SU-DHL-6 (cell line): ENCODE results near the gene APRT.

Experiments used
- H2AFZ ChIP-seq: fragments of 200-600 bp; sonication (generic); 2 replicates; pipeline ENCODE4 v1.6.1; 2014; ENCODE audit warnings: low read depth, mild to moderate bottlenecking, moderate library complexity, mixed read lengths, antibody characterized with exemption, low read length; ENCODE audit not compliant: severe bottlenecking
- H3F3A ChIP-seq: fragments of 200-600 bp; shearing (Covaris generic); 2 replicates; pipeline ENCODE4 v1.6.0; 2016; ENCODE audit warnings: antibody characterized with exemption, mild to moderate bottlenecking; ENCODE audit not compliant: insufficient read depth
- H3K27ac ChIP-seq: fragments of 200-600 bp; sonication (generic); 2 replicates; pipeline ENCODE4 v1.5.1; 2016; ENCODE audit warnings: low read depth, mild to moderate bottlenecking, low read length, moderate library complexity, mixed read lengths
- H3K27me3 ChIP-seq: fragments of 200-600 bp; sonication (generic), shearing (Covaris generic); 2 replicates; pipeline ENCODE4 v1.6.0; 2014; ENCODE audit warnings: mild to moderate bottlenecking, low read length
- H3K36me3 ChIP-seq: fragments of 200-600 bp; sonication (generic); 2 replicates; pipeline ENCODE4 v1.6.1; 2014; ENCODE audit warnings: mild to moderate bottlenecking, low read length, mixed read lengths
- H3K4me2 ChIP-seq: fragments of 300-600, 200-600 bp; shearing (Covaris generic), sonication (generic); 2 replicates; pipeline ENCODE4 v1.6.0; 2014; ENCODE audit warnings: low read length, low read depth, mild to moderate bottlenecking; ENCODE audit not compliant: poor library complexity, severe bottlenecking
- H3K4me3 ChIP-seq: fragments of 200-600 bp; sonication (generic); 2 replicates; pipeline ENCODE4 v1.5.1; 2014; ENCODE audit warnings: antibody characterized with exemption, low read length, mild to moderate bottlenecking, mixed read lengths; ENCODE audit not compliant: insufficient read depth, poor library complexity, severe bottlenecking
- H3K79me2 ChIP-seq: fragments of 200-600 bp; sonication (generic); 2 replicates; pipeline ENCODE4 v1.6.1; 2014; ENCODE audit warnings: mild to moderate bottlenecking, low read length, moderate library complexity; ENCODE audit not compliant: insufficient read depth
- H3K9ac ChIP-seq: fragments of 200-600 bp; sonication (generic); 2 replicates; pipeline ENCODE4 v1.7.0; 2014; ENCODE audit warnings: mild to moderate bottlenecking, low read length
- H3K9me2 ChIP-seq: fragments of 200-600 bp; sonication (generic); replicated peaks from 2 replicates; pipeline ENCODE4 v1.6.1; 2014; ENCODE audit warnings: low read length; ENCODE audit not compliant: insufficient read depth
- H3K9me3 ChIP-seq: fragments of 200-600 bp; sonication (generic); 2 replicates; pipeline ENCODE4 v1.6.1; 2014; ENCODE audit warnings: low read length, mixed read lengths; ENCODE audit not compliant: insufficient read depth
- H4K20me1 ChIP-seq: fragments of 200-600 bp; sonication (generic); 2 replicates; pipeline ENCODE4 v1.6.1; 2014; ENCODE audit warnings: low read depth, mild to moderate bottlenecking, antibody characterized with exemption, low read length, moderate library complexity, mixed read lengths
- EZH2phosphoT487 ChIP-seq: fragments of 200-600 bp; sonication (generic), shearing (Covaris generic); conservative IDR thresholded peaks from 2 replicates; pipeline ENCODE4 v1.6.1; 2018; ENCODE audit warnings: mild to moderate bottlenecking, antibody characterized with exemption, low read length, moderate library complexity, mixed read lengths
- TF ChIP-seq, protein P1 (sequence below): fragments of 200-600 bp; sonication (generic); IDR thresholded peaks from one replicate; pipeline ENCODE4 v1.5.1; 2017; ENCODE audit warnings: antibody characterized with exemption, mild to moderate bottlenecking, low read length, moderate library complexity; ENCODE audit not compliant: insufficient read depth, poor library complexity, severe bottlenecking

APRT gene

DNA sequence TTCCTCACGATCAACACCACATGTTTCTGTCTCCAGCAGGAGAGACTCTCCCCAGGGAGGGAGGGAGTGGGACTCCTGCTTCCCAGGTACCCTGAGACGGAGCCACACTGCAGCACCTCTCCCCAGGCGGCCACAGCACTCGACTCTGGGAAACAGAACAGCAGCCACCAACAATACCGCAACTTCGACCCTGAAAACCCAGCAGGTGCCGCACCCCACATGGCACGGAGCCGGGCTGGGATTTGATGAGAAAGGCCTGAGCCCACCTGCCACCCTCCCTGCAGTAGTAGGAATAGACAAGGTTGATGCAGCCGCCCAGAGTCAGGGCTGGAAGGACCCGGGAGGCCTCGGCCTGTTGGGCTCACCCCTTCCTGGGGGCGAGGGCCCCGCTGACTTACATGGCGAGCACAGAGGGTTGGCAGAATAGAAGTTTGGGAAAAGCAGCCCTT is 30.6 kb upstream of the APRT start:
- no peak overlapping the region for H3K9ac ChIP-seq
- H3K27ac ChIP-seq, result no peak overlapping the region
- no peaks in the 10 kb centered on the region for H3K27me3 ChIP-seq
- no peak overlapping the region for H3K4me3 ChIP-seq
- H4K20me1 ChIP-seq, result no peaks in the 10 kb centered on the region
- H3K79me2 ChIP-seq, result no peaks in the 10 kb centered on the region
- H3K9me3 ChIP-seq, result no peaks in the 10 kb centered on the region
- H2AFZ ChIP-seq, result no peak overlapping the region
- no peak for TF ChIP-seq EZH2phosphoT487
- TF ChIP-seq, protein P1, sequence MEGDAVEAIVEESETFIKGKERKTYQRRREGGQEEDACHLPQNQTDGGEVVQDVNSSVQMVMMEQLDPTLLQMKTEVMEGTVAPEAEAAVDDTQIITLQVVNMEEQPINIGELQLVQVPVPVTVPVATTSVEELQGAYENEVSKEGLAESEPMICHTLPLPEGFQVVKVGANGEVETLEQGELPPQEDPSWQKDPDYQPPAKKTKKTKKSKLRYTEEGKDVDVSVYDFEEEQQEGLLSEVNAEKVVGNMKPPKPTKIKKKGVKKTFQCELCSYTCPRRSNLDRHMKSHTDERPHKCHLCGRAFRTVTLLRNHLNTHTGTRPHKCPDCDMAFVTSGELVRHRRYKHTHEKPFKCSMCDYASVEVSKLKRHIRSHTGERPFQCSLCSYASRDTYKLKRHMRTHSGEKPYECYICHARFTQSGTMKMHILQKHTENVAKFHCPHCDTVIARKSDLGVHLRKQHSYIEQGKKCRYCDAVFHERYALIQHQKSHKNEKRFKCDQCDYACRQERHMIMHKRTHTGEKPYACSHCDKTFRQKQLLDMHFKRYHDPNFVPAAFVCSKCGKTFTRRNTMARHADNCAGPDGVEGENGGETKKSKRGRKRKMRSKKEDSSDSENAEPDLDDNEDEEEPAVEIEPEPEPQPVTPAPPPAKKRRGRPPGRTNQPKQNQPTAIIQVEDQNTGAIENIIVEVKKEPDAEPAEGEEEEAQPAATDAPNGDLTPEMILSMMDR, result no peak
- H3K9me2 ChIP-seq, result no peaks in the 10 kb centered on the region
- H3K4me2 ChIP-seq, result no peak overlapping the region
- no peaks in the 10 kb centered on the region for H3F3A ChIP-seq
- H3K36me3 ChIP-seq, result no peaks in the 10 kb centered on the region

DNA sequence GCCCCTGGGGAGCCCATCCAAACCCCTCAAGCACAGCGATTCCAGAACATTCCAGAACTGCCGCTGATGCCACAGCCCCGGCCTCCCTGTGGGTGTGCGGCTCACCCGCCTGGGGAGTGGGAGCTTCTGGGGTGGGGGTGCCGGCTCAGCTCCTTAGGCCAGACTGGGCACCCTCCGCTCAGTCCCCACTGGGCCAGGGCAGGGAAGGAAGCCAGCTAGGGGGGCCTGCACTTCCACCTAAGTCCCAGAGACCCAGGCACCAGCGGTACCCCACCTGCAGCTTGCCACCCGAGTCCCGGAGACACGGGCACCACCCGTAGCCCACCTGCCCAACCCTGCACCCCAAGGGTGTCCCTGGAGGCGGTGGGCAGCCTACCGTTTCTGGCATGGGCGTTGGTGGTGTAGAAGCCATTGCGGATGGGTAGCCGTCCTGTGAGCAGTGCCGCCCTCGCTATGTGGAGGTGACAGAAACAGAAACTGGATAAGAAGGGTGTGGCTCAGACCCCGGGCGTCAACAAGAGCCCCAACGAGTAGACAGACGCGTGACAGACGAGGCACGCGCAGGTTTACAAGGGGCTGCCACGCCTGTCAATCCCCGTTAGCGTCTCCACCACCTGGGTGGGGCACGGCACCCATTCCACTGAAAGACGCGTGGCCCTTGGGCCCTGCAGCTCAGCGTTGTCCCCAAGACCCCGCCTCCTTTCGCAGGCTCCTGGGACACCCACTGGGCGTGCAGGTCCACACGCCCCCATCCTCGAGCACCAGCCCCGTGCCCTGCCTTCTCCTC is 30.0 kb upstream of the APRT start:
- Histone ChIP-seq H3K79me2 (no peaks in the 10 kb centered on the region), H3K27me3 (no peaks in the 10 kb centered on the region), H2AFZ (no peak overlapping the region), H3K9ac (no peak overlapping the region), H3K9me2 (no peaks in the 10 kb centered on the region), H4K20me1 (no peaks in the 10 kb centered on the region), H3K27ac (no peak overlapping the region), H3F3A (no peaks in the 10 kb centered on the region), H3K36me3 (no peaks in the 10 kb centered on the region), H3K4me3 (no peak overlapping the region), H3K9me3 (no peaks in the 10 kb centered on the region), H3K4me2 (no peak overlapping the region)
- TF ChIP-seq EZH2phosphoT487, result no peak
- TF ChIP-seq, protein P1, result no peak

DNA sequence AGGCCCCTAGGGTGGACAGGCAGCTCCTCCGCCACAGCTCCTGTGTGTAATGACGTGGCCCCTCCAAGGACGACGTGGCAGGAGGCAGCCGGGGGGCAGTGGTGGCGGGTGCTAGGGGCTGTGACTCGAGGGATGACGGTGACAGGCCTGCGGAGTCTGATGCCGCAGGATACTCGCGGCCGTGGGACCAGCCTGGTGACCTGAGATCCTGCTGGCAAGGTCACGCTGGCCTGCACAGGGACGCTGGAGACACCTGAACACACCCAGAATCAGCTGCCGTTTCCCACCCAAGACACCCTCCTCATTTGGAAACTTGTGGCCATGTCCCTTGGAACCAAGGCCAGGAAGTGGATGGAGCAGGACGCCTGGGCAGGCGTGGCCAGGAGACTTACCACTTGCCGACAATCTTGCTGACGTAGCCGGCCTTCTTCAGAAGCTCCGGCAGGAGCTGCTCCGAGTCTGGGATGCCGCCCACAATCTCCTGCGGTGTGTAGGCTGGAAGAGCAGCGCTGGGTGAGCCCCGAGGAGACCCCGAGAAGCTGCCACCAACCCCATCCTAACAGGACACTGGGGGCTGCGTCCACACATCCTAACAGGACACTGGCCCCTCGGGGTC is 29.0 kb upstream of the APRT start:
- Histone ChIP-seq H3K4me2 (no peak overlapping the region), H3K27ac (no peak overlapping the region), H3K9me2 (no peaks in the 10 kb centered on the region), H3K36me3 (no peaks in the 10 kb centered on the region), H3K27me3 (no peaks in the 10 kb centered on the region), H3F3A (no peaks in the 10 kb centered on the region), H3K4me3 (no peak overlapping the region), H4K20me1 (no peaks in the 10 kb centered on the region), H2AFZ (no peak overlapping the region), H3K9ac (no peak overlapping the region), H3K9me3 (no peaks in the 10 kb centered on the region), H3K79me2 (no peaks in the 10 kb centered on the region)
- TF ChIP-seq EZH2phosphoT487, result no peak
- TF ChIP-seq, protein P1, result no peak
